ENCODE results near the gene ARSB.

DNA sequence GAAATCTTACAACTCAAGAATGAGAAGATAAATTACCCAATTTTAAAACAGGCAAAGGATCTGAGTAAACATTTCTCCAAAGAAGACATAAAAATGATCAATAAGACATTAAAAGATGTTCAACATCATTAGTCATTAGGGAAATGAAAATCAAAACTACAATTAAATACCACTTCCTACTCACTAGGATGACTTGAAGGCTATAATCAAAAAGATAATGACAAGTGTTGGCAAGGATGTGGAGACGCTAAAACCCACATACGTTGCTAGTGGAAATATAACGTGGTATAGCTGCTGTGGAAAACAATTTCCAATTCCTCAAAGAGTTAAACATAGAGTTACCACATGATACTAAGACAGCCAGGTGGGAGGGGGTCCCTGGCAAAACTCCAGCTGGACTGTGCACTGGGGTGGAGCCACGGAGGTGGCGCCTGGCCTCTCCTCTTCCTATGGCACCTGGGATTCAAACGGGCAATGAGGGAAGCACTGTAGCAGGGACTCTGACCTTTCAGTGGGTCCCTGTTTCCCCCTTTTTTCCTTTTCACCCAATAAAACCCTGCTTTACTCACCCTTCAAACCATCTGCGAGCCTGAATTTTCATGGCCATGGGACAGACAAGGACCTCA, 5.9 kb downstream of the ARSB start:
- TF ChIP-seq, protein P1, sequence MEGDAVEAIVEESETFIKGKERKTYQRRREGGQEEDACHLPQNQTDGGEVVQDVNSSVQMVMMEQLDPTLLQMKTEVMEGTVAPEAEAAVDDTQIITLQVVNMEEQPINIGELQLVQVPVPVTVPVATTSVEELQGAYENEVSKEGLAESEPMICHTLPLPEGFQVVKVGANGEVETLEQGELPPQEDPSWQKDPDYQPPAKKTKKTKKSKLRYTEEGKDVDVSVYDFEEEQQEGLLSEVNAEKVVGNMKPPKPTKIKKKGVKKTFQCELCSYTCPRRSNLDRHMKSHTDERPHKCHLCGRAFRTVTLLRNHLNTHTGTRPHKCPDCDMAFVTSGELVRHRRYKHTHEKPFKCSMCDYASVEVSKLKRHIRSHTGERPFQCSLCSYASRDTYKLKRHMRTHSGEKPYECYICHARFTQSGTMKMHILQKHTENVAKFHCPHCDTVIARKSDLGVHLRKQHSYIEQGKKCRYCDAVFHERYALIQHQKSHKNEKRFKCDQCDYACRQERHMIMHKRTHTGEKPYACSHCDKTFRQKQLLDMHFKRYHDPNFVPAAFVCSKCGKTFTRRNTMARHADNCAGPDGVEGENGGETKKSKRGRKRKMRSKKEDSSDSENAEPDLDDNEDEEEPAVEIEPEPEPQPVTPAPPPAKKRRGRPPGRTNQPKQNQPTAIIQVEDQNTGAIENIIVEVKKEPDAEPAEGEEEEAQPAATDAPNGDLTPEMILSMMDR (IDR thresholded peaks at IDR 0.05): no peak
- TF ChIP-seq ZFX (IDR thresholded peaks at IDR 0.05; ENCODE audit: borderline replicate concordance): no peak

Data from 22Rv1 (cell line).